IMR-90 (cell line): ENCODE data around the gene ETS1.

Source experiments
- BHLHE40 ChIP-seq: fragments of 150-350 bp; IDR thresholded peaks from 2 replicates; pipeline ENCODE4 v1.6.1; 2016; ENCODE audit warnings: mild to moderate bottlenecking, low read depth, low read length
- CEBPB ChIP-seq: IDR thresholded peaks from 2 replicates; pipeline ENCODE4 v1.6.1; 2012; ENCODE audit warnings: low read depth, low read length, improper control_type of control experiment
- CHD1 ChIP-seq: IDR thresholded peaks from 2 replicates; pipeline ENCODE4 v1.6.1; 2012; ENCODE audit warnings: low read depth, low read length, improper control_type of control experiment
- CTCF ChIP-seq: conservative IDR thresholded peaks from 2 replicates; pipeline ENCODE4 v1.5.1; 2012; ENCODE audit warnings: mild to moderate bottlenecking, low read depth, low read length, improper control_type of control experiment
- FOS ChIP-seq: fragments of 150-350 bp; IDR thresholded peaks from 2 replicates; pipeline ENCODE4 v1.6.1; 2016; ENCODE audit warnings: low read depth, low read length
- MAFK ChIP-seq: IDR thresholded peaks from 2 replicates; pipeline ENCODE4 v1.6.1; 2012; ENCODE audit warnings: low read depth, low read length, improper control_type of control experiment
- MAZ ChIP-seq: IDR thresholded peaks from 2 replicates; pipeline ENCODE4 v1.6.1; 2012; ENCODE audit warnings: low read depth, mild to moderate bottlenecking, low read length, improper control_type of control experiment, moderate library complexity, borderline replicate concordance
- POLR2A ChIP-seq: IDR thresholded peaks from 2 replicates; pipeline ENCODE4 v1.6.1; 2012; ENCODE audit warnings: mild to moderate bottlenecking, low read depth, low read length
- RAD21 ChIP-seq: IDR thresholded peaks from 2 replicates; pipeline ENCODE4 v1.6.1; 2012; ENCODE audit warnings: low read length, improper control_type of control experiment
- RCOR1 ChIP-seq: IDR thresholded peaks from 2 replicates; pipeline ENCODE4 v1.6.1; 2012; ENCODE audit warnings: mild to moderate bottlenecking, low read length, improper control_type of control experiment; ENCODE audit not compliant: insufficient replicate concordance
- RFX5 ChIP-seq: IDR thresholded peaks from 2 replicates; pipeline ENCODE4 v1.8.0; 2012; ENCODE audit warnings: low read depth, mild to moderate bottlenecking, low read length, moderate library complexity
- TF ChIP-seq, protein P1 (sequence below): fragments of 150-350 bp; IDR thresholded peaks from 2 replicates; pipeline ENCODE4 v1.6.1; 2017; ENCODE audit warnings: mild to moderate bottlenecking, antibody characterized with exemption, low read length, low read depth
- TF ChIP-seq, protein P2 (sequence below): fragments of 150-350 bp; IDR thresholded peaks from 2 replicates; pipeline ENCODE4 v1.6.1; 2016; ENCODE audit warnings: low read depth, mild to moderate bottlenecking, low read length, moderate library complexity, borderline replicate concordance

DNA sequence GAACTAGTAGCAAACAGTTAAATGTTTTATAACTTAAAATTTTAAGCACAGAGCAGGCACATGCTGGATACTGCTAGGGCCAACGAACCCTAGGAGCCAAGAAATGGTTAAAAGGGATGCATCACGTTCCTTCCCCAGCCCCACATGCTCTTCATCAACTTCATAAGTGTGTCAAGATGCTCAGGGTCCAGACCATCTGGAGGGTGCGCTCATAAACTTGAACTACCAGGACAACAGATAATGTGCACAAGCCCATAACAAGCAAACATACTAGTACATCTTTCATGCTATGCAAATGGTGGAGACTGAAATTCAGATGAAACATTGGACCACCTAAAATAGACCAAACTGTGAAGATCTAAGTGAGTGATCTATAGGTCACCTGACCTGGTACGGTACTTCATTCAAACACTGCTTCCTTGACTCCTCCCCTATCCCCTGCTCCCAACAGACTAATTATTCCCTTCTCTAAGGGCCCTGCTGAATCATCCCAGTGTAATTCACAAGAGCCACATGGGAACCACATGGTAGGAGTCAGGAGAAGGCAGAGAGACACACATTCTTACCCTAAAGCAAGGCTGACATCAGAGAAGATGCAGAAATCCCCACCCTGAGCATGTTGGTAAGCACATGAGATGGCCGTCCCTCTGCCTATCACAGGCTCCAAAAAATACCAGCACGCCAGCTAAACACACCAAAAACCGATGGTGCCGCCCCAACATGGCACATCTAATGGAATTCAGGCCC lies 83.9 kb downstream of the ETS1 start:
- TF ChIP-seq CTCF (no peak), FOS (no peak; the same call in 1 of the 2 replicates), RFX5 (no peak), RAD21 (0 out of 2 replicates have a peak, but pooled peaks have one; percentile 11), POLR2A (peak; percentile 47), BHLHE40 (no peak), MAZ (no peak), CEBPB (no peak), MAFK (no peak), RCOR1 (no peak), CHD1 (no peak)
- TF ChIP-seq, protein P1, sequence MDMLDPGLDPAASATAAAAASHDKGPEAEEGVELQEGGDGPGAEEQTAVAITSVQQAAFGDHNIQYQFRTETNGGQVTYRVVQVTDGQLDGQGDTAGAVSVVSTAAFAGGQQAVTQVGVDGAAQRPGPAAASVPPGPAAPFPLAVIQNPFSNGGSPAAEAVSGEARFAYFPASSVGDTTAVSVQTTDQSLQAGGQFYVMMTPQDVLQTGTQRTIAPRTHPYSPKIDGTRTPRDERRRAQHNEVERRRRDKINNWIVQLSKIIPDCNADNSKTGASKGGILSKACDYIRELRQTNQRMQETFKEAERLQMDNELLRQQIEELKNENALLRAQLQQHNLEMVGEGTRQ, result peak; percentile 70
- TF ChIP-seq, protein P2, sequence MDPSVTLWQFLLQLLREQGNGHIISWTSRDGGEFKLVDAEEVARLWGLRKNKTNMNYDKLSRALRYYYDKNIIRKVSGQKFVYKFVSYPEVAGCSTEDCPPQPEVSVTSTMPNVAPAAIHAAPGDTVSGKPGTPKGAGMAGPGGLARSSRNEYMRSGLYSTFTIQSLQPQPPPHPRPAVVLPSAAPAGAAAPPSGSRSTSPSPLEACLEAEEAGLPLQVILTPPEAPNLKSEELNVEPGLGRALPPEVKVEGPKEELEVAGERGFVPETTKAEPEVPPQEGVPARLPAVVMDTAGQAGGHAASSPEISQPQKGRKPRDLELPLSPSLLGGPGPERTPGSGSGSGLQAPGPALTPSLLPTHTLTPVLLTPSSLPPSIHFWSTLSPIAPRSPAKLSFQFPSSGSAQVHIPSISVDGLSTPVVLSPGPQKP, result no peak
